Vagina (tissue), 2 donors: ENCODE data around the gene SERPINB7.

Experiments used
- CTCF ChIP-seq, 3 experiments: fragments of 450-650 bp in 2 of 3; fragments of 200-600 bp in 1 of 3; sonication (generic) in 1 of 3; IDR thresholded peaks; one replicate each; pipeline ENCODE4 v1.5.1; 2017 to 2019; ENCODE audit warnings: antibody characterized with exemption in 3 of 3, mild to moderate bottlenecking in 2 of 3, moderate library complexity in 2 of 3
- POLR2AphosphoS5 ChIP-seq, 2 donors: sonication (generic); formaldehyde crosslinking; IDR thresholded peaks; one replicate each; pipeline ENCODE4 v1.9.0; 2017; ENCODE audit warnings: antibody characterized with exemption in 2 of 2, mild to moderate bottlenecking in 2 of 2, low read depth in 1 of 2; ENCODE audit not compliant: insufficient read depth in 1 of 2

- TF ChIP-seq CTCF (IDR thresholded peaks at IDR 0.05), result no peak
- TF ChIP-seq POLR2AphosphoS5 (IDR thresholded peaks at IDR 0.05; ENCODE audit: insufficient read depth in 1 of 2, low read depth in 1 of 2), result no peak
Observed at GRCh38 chr18:63831080-63831788, 56.0 kb downstream of the SERPINB7 start.
